GM11168 (cell line): ENCODE measurements around the gene PPP1R15A.
"Not testable (repeated sequence)": the region's sequence is repeated elsewhere in the genome, so short reads cannot be mapped to it uniquely, and the experiment has no call there.

ENCODE experiments used
- in situ Hi-C: fragments of 300-500 bp; cut with MboI; formaldehyde crosslinking; loops from one replicate; pipeline ENCODE4 v1.12.0; 2022; ENCODE audit warnings: low sequenced_read_pairs; ENCODE audit not compliant: unreplicated experiment

PPP1R15A gene

DNA sequence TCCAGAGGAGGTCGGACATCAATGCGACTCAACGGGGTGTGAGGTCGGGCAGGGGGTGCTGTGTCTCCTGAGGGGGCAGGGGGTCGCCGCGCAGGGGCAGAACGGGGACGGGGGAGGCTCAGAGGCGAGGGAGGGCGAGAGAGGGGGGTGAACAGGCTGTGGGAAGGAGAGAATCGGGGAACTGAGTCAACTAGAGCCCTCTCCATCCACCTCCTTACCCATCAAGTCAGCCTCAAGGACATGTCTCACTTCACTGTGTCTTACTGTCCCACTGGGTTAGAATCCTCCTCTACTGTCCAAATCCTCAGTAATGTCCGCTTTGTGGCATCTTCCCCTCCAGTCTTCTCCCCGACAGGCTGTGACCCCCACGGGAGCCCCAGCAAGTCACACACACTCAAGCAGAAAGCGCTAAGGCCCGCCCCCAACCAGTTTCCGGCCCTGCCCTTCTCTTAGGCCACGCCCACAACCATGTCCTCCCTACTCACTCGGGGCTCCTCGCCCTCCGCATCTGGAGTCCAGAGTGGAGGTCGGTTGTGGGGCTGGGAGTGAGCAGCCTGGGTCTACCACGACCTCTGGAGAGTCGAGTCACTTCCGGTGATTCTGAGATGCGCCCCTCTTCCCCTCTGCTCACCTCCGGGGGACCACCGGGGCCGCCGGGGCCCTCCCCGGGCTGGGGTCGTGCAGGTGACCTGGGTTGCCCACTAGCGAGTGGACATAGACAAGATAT lies 13.1 kb upstream of the PPP1R15A start:
- in situ Hi-C loops = no loop called here

DNA sequence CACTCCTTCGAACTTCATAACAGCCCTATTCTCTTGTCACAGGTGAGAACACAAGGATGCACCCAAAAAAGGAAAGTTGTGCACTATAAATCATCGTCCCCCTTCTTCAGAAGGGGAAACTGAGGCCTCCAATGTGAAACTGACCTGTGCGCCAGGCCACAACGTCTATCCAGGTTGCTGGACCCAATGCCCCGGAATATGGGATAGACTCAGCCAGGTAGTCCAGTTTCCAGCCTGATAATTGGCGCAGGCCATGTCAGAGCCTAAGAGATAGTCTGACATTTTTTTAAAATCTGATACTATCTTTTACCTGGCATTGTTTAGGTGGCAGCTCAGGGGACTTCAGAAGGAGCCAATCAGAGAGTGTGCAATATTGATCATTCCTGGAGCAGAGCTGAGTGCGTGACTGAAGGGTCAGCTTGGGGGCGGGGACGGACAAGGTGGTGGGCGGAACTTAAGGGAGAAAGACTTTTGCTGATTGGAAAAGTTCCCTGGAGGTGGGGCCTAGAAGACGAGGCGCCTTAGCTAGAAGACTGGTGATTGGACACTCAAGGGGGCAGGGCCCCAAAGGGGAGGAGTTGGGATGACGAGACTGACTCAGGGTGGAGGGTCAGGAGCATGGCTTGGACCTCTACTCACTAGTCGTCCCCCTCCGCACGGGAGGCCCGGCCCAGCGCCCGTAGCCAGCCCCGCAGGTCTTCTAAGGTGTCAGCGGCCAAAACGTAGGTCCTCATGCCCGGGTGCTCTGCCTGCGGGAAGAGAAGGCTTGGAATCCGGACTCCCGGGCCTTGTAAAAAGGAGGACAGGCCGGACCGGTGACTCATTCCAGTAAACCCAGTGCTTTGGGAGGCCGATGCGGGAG lies 12.3 kb upstream of the PPP1R15A start:
- in situ Hi-C loops = no loop called here

DNA sequence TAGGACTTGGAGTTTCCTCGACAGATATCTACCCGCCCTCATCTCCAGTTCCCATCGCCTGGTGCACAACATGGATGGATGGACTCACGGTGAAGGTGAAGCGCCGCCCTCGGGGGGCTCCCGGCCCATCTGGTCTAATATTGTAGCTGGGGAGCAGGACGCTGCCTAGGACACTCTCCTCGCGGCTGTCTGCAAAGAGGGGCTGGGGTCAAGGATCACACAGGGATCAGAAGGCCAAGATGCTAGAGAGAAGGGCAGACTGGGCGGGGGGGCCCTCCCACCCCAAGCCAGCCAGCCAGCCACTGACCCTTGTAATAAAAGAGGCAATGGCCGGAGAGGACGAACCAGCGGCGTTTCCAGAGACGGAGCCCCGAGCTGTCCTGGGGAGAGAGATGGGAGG lies 10.9 kb upstream of the PPP1R15A start:
- in situ Hi-C loops = no loop called here

DNA sequence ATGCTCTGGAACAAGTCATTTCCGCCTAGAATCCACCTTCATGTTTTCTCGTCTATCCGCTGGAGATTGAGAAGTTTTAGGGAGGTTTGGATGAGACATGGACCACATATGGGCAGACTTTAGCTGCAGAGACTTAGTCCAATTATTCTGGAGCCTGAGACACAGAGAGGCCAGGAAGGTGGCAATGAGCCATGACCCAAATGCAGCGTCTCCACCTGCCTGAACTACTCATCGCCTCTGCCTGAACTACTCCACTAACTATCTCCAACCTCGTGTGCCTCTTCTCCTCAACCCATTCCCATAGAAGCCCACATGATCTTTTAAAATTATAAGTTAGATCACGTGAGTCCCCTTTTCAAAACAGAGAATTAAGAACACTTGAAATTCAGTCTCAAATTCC lies 9.4 kb upstream of the PPP1R15A start:
- in situ Hi-C loops = no loop called here

DNA sequence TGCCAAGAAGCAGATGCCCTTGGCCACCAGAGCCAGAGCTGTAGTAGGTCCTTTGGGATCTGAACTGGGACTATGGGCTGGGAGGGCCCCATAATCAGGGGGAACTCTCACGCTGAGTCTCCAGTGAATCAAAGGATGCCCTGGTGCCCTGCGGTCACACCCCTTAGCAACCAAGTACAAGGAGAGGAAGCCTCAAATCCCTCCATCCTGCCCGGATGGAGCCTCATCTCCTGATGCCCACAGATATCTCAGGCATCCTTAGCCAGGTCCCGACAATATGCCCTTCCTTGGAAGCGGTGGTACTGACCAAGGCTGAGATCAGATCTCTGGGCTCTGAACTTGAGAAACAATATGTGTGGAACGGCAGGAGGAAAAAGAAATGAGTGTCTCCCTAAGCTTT lies 5.5 kb upstream of the PPP1R15A start:
- in situ Hi-C loops = no loop called here

DNA sequence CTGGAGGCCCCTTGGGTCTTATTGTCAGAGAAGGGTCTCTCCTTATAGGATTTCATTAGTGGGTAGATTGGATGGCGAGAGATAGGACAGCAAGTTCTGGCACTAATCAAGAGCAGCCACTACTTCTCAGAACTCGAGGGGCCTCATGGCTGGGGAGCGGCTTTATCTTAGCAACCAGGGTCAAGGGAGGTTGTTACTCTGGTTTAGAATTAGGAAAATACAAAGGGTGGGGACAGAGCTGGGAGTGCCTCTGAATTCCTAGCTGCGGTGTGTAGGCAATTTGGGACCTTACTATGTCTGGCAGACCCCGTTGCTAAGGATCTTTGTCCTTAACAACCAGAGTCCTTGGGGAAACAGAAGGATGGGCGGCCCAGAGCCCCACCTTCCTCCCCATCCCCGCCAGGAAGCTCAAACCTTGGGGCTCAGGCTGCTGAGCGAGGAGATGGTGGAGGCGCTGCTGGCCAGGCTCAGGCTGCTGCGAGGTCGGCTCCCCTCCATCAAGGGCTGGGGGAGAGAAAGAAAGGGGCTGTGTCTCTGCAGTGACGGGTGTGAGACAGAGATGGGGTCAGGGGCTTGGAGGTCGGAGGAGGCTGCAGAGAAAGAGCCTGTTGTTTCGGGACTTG lies 5.0 kb upstream of the PPP1R15A start:
- in situ Hi-C loops = no loop called here

DNA sequence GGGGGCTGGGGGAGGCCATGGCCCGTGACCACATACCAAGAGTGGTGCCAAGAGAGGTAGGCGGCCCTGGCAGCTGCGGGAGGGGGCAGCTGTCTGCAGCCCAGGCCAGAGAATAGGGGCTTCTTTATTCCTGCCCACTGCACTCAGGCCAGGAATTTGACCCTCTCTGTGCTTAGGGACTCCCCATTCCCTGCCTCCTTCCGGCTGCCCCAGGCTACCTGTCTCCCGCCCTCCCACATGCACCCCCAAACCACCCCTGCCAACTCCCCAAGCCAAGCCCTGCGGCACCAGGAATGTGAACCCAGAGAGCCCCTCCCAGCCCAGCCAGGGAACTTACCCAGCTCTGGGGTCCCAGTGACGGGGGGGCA lies 4.5 kb upstream of the PPP1R15A start:
- in situ Hi-C loops = no loop called here

DNA sequence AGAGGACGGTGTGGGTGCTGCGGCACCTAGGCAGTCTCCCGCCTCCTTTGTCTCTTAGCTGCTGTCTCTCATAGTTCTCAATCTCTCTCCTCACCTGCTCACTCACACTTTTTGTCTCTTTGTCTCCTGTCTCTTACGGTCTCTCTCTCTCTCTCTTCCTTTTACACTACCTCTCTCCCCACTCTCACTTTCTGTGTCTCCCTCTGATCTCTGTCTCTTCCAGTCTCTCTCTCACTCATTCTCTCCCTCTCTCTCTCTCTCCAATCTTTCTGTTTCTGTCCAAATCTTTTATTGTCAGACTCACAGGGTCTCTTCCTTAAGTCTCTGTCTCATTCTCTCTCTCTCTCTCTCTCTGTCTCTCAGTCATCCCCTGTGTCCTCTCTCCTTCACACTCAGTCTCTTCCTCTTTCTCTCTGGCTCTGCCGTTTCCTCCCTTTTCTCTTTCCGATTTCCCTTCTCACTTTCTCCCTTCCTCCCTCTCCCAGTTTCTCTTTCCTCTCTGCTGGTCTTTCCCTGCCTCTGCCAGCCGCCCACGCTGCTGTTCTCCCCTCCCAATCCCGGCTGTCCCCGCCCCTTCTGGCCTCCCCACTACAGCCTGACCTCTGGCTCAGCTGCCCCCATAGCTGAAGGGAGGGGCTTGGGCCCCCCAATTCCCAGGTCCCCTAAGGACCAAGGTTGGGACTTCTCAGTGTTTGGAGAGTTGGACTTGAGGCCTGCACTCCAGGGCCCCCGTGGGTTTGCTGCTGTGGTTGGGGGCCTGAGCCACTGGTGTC lies 3.9 kb upstream of the PPP1R15A start, which contains the start of gene PLEKHA4:
TSS of gene PLEKHA4 (minus strand) at position 504 of the 773 bp plus-strand sequence. CDS start 997 bp downstream, outside the sequence.
- in situ Hi-C loops = no loop called here

DNA sequence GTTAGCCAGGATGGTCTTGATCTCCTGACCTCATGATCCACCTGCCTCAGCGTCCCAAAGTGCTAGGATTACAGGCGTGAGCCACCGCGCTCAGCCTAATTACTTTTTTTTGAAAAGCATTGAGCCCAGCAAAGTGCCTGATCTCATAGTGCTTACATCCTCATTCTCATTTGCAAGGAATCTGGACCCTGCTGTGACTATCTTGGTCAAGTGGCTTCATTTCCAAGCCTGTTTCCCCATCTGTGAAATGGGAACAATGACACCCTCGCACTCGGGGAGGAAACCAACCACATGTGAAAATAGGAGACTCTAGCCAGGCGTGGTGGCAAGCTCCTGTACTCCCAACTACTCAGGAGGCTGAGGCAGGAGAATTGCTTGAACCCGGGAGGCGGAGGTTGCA lies 2.2 kb upstream of the PPP1R15A start:
- in situ Hi-C loops = no loop called here

DNA sequence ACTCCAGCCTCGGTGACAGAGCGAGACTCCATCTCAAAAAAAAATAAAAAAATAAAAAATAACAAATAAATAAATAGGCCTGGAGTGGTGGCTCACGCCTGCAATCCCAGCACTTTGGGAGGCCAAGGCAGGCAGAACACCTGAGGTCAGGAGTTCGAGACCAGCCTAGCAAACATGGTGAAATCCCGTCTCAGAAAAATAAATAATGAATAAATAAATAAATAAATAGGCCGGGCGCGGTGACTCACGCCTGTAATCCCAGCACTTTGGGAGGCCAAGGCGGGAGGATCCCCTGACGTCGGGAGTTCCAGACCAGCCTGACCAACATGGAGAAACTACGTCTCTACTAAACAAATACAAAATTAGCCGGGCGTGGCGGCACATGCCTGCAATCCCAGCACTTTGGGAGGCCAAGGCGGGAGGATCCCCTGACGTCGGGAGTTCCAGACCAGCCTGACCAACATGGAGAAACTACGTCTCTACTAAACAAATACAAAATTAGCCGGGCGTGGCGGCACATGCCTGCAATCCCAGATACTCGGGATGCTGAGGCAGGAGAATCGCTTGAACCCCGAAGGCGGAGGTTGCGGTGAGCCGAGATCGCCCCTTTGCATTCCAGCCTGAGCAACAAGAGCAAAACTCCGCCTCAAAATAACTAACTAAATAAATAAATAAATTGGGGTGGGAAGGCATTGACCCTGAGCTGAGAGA lies 595 bp upstream of the PPP1R15A start:
- in situ Hi-C loops = not testable (repeated sequence)

DNA sequence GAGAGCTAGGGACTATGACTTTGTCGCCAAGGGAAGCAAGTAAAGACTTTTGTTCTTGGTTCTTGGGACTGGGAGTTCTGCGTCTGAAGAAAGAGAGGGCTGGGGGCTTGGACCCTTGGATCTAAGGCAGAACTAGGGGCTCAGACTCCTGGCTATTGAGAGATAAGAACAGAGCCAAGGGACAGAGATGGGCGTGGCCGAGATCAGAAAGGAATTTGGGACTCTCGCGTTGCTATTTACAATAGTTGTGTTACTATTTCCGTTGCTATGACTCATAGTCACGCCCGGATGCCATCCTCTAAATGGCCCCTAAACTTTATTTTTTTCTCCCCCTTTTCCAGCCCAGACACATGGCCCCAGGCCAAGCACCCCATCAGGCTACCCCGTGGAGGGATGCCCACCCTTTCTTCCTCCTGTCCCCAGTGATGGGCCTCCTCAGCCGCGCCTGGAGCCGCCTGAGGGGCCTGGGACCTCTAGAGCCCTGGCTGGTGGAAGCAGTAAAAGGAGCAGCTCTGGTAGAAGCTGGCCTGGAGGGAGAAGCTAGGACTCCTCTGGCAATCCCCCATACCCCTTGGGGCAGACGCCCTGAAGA lies 759 bp downstream of the PPP1R15A start:
- in situ Hi-C loops = no loop called here

DNA sequence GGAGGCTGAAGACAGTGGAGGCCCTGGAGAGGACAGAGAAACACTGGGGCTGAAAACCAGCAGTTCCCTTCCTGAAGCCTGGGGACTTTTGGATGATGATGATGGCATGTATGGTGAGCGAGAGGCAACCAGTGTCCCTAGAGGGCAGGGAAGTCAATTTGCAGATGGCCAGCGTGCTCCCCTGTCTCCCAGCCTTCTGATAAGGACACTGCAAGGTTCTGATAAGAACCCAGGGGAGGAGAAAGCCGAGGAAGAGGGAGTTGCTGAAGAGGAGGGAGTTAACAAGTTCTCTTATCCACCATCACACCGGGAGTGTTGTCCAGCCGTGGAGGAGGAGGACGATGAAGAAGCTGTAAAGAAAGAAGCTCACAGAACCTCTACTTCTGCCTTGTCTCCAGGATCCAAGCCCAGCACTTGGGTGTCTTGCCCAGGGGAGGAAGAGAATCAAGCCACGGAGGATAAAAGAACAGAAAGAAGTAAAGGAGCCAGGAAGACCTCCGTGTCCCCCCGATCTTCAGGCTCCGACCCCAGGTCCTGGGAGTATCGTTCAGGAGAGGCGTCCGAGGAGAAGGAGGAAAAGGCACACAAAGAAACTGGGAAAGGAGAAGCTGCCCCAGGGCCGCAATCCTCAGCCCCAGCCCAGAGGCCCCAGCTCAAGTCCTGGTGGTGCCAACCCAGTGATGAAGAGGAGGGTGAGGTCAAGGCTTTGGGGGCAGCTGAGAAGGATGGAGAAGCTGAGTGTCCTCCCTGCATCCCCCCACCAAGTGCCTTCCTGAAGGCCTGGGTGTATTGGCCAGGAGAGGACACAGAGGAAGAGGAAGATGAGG lies 1.5 kb downstream of the PPP1R15A start:
- in situ Hi-C loops = no loop called here

DNA sequence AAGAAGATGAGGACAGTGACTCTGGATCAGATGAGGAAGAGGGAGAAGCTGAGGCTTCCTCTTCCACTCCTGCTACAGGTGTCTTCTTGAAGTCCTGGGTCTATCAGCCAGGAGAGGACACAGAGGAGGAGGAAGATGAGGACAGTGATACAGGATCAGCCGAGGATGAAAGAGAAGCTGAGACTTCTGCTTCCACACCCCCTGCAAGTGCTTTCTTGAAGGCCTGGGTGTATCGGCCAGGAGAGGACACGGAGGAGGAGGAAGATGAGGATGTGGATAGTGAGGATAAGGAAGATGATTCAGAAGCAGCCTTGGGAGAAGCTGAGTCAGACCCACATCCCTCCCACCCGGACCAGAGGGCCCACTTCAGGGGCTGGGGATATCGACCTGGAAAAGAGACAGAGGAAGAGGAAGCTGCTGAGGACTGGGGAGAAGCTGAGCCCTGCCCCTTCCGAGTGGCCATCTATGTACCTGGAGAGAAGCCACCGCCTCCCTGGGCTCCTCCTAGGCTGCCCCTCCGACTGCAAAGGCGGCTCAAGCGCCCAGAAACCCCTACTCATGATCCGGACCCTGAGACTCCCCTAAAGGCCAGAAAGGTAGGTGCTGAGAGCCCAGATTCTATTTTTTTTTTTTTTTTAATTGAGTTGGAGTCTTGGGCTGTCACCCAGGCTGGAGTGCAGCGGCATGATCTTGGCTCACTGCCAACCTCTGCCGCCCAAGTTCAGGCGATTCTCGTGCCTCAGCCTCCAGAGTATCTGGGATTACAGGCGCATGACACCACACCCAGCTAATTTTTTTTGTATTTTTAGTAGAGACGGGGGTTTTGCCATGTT lies 2.3 kb downstream of the PPP1R15A start:
- in situ Hi-C loops = no loop called here

DNA sequence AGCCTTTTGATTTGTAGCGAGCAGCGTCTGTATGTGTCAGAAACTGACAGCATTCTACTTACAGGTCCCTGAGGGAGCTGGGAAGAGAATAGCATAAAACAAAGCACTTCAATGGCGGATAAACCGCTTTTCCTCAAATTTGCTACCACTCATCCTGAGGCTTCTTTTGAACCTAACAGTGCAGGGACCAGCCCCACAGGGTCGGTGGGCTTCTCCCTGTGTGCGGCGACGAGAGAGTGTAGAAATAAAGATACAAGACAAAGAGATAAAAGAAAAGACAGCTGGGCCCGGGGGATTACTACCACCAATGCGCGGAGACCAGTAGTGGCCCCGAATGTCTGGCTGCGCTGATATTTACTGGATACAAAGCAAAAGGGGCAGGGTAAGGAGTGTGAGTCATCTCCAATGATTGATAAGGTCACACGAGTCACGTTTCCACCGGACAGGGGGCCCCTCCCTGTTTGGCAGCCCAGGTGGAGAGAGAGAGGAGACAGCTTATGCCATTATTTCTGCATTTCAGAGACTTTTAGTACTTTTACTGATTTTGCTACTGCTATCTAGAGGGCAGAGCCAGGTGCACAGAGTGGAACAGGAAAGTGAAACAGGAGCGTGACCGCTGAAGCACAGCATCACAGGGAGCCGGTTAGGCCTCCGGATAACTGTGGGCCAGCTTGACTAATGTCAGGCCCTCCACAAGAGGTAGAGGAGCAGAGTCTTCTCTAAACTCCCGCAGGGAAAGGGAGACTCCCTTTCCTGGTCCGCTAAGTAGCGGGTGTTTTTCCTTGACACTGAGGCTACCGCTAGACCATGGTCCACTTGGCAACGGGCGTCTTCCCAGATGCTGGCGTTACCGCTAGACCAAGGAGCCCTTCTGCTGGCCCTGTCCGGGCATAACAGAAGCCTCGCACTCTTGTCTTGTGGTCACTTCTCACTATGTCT lies 4.1 kb downstream of the PPP1R15A start:
- in situ Hi-C loops = not testable (repeated sequence)

DNA sequence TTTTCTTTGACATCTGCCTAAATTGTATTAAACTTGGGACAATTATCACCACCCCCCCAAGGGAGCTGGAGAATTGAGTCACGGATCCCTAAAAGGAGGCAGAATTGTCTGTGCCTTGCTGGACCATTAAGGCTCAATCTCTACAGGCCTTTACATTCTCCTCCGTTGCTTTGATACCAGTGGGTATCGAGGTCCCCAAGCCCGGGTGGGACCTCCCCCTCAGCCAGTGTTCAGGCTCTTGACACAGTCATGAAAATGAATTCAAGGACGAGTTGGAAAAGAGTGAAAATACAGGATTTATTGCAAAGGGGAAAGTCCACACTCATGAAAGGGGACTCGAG lies 5.6 kb downstream of the PPP1R15A start:
- in situ Hi-C loops = no loop called here

DNA sequence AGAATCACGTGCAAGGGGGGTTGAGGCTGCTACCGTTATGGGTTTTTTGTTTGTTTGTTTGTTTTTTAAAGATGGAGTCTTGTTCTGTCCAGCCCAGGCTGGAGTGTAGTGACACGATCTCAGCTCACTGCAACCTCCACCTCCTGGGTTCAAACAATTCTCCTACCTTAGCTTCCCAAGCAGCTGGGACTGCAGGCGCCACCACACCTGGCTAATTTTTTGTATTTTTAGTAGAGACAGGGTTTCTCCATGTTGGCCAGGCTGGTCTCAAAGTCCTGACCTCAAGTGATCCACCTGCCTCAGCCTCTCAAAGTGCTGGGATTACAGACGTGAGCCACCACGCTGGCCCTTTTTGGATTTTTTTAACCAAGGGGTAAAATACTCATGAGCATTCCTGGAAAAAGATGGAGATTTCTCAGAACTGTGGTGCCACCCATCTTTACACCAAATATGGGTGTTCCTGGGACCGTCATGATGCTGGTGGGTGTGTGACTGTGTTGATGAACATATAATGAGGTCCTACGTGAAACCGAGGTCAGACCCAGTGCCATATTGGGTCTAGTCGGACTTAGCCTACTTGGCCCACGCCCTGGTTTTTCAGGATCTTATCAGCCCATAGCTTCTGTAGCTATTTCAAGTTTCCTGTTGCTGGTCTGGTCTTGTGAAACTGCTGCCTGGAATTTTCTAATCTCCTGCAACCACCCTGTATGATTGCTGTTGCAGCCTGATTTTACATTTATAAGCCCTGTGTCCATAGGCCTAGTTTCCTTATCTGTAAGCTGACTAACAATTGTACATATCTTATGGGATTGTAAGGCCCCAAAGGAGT lies 6.2 kb downstream of the PPP1R15A start:
- in situ Hi-C loops = no loop called here
